Left ventricle myocardium inferior (tissue), 1 donor: ENCODE measurements around the gene P2RX3. TPM values are rescaled to one million over a fixed set of nuclear protein-coding genes. Genes with fewer than 3 reads are reported as not detected.

ENCODE experiments used
- DNase-seq: peaks from one replicate; pipeline ENCODE4 v3.0.0-alpha.2; 2020
- H3K27ac ChIP-seq: fragments of 200-600 bp; replicated peaks from 2 replicates; pipeline ENCODE4 v1.8.0; 2021
- H3K27me3 ChIP-seq: fragments of 200-600 bp; 2 replicates; pipeline ENCODE4 v1.8.0; 2021; ENCODE audit warnings: low read depth
- H3K36me3 ChIP-seq: fragments of 200-600 bp; 2 replicates; pipeline ENCODE4 v1.8.0; 2021
- H3K4me1 ChIP-seq: fragments of 200-600 bp; 2 replicates; pipeline ENCODE4 v1.8.0; 2021
- H3K4me3 ChIP-seq: fragments of 200-600 bp; 2 replicates; pipeline ENCODE4 v1.8.0; 2021; ENCODE audit warnings: mild to moderate bottlenecking, moderate library complexity
- H3K9me3 ChIP-seq: fragments of 200-600 bp; replicated peaks from 2 replicates; pipeline ENCODE4 v1.8.0; 2021
- intact Hi-C: fragments of 100-400 bp; cut with micrococcal nuclease; formaldehyde crosslinking; loops from one replicate; pipeline ENCODE4 v1.11.0; 2022
- total RNA-seq: library from RNA; stranded (reverse); fragmentation: NEBNext Ultra II Directional; extraction: Animal tissue kit (Norgen Biotek cat#: 25700); gene quantifications from one replicate; pipeline ENCODE4 v1.2.1, GENCODE V29; 2021
- TF ChIP-seq, protein P1 (sequence below): fragments of 200-600 bp; IDR thresholded peaks from 2 replicates; pipeline ENCODE4 v1.8.0; 2021; ENCODE audit warnings: antibody characterized with exemption, mild to moderate bottlenecking, borderline replicate concordance
- donor health status: DM: no; HTN: yes; CAD: no; lungs with severe emphysema.

P2RX3 gene
- total RNA-seq, 1 donor from 2014 or later: 1.4 TPM

DNA sequence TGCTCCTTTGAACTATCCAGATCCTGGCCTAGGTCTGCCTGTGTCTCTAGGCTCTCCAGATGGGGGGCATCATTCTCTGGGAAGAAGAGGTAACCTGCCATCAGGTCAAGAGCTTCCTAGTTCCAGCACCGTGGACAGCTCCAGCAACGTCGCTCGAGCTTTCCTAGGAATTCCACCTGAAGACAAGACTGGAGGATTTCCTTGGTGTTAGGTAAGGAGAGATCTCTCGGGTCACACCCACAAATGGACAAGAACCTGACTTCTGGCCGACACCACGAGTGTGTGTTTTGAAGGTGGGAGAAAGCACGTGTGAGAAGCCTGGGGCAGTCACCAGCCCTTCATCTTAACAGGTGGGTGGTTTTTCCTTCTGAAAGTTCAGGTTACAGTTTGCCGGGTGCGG lies 41.6 kb downstream of the P2RX3 start:
- H3K27ac ChIP-seq: no peak overlapping the region
- DNase-seq: no peak
- TF ChIP-seq, protein P1, sequence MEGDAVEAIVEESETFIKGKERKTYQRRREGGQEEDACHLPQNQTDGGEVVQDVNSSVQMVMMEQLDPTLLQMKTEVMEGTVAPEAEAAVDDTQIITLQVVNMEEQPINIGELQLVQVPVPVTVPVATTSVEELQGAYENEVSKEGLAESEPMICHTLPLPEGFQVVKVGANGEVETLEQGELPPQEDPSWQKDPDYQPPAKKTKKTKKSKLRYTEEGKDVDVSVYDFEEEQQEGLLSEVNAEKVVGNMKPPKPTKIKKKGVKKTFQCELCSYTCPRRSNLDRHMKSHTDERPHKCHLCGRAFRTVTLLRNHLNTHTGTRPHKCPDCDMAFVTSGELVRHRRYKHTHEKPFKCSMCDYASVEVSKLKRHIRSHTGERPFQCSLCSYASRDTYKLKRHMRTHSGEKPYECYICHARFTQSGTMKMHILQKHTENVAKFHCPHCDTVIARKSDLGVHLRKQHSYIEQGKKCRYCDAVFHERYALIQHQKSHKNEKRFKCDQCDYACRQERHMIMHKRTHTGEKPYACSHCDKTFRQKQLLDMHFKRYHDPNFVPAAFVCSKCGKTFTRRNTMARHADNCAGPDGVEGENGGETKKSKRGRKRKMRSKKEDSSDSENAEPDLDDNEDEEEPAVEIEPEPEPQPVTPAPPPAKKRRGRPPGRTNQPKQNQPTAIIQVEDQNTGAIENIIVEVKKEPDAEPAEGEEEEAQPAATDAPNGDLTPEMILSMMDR: no peak
- H3K4me1 ChIP-seq: peaks cover 5% of the 10 kb centered on the region
- peaks cover 20% of the 10 kb centered on the region for H3K27me3 ChIP-seq
- no peaks in the 10 kb centered on the region for H3K9me3 ChIP-seq
- no peak overlapping the region for H3K4me3 ChIP-seq
- intact Hi-C loops: no loop called here
- no peaks in the 10 kb centered on the region for H3K36me3 ChIP-seq

DNA sequence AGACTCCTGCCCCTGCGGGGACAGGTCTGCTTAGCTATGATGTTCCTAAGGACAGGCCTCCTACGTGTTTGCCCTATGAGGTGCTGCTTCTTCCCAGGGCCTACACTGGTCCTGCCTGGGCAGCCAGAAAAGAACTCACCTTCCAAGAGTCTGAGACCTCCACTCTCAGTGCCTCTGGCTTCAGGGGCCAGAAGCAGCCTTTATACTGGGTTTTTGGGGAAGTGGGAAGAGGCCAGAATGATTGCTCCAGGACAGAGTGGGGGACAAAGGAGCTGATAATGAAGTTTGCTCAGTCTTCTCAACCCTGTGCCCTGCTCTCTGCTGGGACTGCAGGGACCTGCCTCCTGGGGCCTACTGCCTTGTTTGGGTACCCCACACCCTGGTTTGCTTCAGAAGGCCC lies 42.8 kb downstream of the P2RX3 start, which contains the start of gene PRG3:
TSS of gene PRG3 (minus strand) at position 176 of the 400 bp plus-strand sequence. CDS start 442 bp downstream, outside the sequence.
- no peaks in the 10 kb centered on the region for H3K4me1 ChIP-seq

DNA sequence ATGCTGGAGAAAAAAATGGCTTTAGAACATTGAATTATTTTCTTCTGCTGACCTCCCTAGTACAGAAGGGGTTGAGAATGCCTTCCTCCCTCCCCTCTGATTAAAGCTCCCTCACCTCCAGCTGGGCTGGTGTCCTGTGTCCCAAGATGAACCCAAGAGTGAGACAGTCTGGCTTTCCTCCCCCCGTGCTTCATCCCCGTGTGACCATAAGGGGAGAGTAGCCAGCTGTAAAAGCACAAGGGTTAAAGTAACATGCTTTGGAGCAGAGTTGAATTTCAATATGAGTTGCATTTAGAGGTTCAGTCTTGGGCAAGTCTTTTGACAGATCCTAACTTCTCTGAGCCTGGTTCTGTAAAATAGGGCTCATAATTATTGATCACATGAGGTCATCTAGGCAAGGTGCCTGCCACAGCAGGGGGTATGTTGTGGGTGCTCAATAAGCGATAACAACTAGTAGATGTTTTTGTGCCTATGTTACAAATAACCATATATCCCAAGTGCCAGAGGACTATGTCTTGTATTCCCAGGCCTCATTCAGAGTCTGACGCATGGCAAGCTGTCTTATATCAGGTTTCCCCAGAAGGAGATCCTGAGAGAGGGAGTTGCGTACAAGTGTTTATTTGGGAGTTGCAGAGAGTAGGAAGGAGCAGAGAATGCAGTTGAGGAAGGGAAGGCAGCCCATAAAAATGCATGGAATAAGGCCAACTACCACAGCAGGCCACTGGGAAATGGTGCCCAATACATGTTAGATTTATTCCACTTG lies 48.2 kb downstream of the P2RX3 start:
- intact Hi-C loops: no loop called here

More for the DNA sequence above, 42.8 kb downstream of the P2RX3 start, which contains the start of gene PRG3:
- no peak for DNase-seq
- no peaks in the 10 kb centered on the region for H3K36me3 ChIP-seq
- no peak within 1 kb of the TSS for H3K4me3 ChIP-seq
- H3K9me3 ChIP-seq: no peaks in the 10 kb centered on the region
- intact Hi-C loops: no loop called here
- no peak within 1 kb of the TSS for H3K27ac ChIP-seq
- peaks cover 20% of the 10 kb centered on the region for H3K27me3 ChIP-seq
- TF ChIP-seq, protein P1: no peak

DNA sequence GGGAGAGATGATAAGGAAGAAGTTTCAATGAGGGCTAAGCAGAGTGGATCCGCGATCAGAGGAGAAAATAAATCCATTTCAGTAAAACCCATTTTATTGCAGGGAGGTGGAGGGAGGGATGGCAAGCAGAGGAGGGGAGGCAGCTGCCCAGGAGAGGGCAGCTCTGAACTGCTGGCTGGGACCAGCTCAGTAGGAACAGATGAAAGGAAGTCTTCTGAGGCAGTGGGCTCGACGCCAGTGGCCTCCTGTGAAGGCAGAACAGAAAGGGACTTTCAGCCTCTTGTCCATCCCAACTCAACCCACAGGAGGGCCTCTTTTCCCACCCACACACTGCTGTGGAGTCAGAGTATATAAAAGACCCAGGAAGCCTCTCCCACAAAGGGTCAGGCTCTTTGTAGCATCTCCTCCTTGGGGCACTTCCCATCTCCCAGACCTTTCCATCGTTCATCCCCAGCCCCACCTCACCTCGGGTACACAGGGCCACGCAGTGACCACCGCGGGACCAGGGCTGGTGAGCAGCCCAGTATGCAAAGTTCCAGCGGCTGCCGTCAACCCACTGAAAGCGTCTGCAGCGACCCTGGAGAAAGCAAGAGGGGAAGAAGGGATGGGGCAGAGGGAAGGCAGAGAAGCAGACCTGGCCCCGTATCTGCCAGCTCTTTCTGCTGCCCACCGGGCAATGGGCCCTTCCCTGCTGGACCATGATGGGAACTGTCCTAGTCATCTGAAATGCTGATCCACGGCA lies 49.3 kb downstream of the P2RX3 start:
- peak; percentile 46 for DNase-seq
- Histone ChIP-seq H3K4me1 (peaks cover 9% of the 10 kb centered on the region), H3K27ac (peak overlapping the region; percentile 36), H3K27me3 (peaks cover 10% of the 10 kb centered on the region), H3K36me3 (no peaks in the 10 kb centered on the region), H3K9me3 (no peaks in the 10 kb centered on the region), H3K4me3 (no peak overlapping the region)
- intact Hi-C loops: no loop called here
- TF ChIP-seq, protein P1: peak; percentile 43

More for the DNA sequence above, 48.2 kb downstream of the P2RX3 start:
- Histone ChIP-seq H3K27ac (peak overlapping the region; percentile 36), H3K4me1 (peaks cover 9% of the 10 kb centered on the region), H3K36me3 (no peaks in the 10 kb centered on the region), H3K4me3 (no peak overlapping the region), H3K27me3 (peaks cover 10% of the 10 kb centered on the region), H3K9me3 (no peaks in the 10 kb centered on the region)
- TF ChIP-seq, protein P1: no peak
- DNase-seq: no peak

DNA sequence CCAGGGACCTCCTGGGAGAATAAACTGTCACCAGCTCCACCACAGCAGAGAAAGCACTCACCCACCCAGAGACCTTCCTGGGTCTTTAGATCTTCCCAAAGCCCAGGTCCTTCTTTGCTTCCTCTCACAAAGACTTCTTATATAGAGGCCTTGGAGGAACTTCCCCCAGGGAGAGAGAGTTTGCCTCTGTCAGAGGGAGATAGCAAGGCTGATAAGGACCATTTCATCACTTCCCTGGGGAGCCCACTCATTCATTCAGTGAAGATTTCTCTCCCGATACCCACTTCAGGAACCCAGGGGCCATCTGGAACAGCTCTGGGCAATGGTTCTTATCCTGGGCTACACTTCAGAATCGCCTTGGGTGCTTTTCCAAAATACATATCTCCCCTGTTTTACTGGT lies 52.4 kb downstream of the P2RX3 start, which contains the start of gene PRG2:
TSS of gene PRG2 (minus strand) at position 116 of the 400 bp plus-strand sequence. CDS start 706 bp downstream, outside the sequence.
- Histone ChIP-seq H3K27me3 (peaks cover 10% of the 10 kb centered on the region), H3K36me3 (no peaks in the 10 kb centered on the region), H3K4me1 (peaks cover 9% of the 10 kb centered on the region), H3K4me3 (no peak within 1 kb of the TSS), H3K9me3 (no peaks in the 10 kb centered on the region), H3K27ac (no peak within 1 kb of the TSS)
- no peak for DNase-seq
- intact Hi-C loops: no loop called here
- TF ChIP-seq, protein P1: no peak
